Osteoblast (primary cell): ENCODE data around the gene TBX6. TPM values are rescaled to one million over a fixed set of nuclear protein-coding genes. Genes with fewer than 3 reads are reported as not detected.

Source experiments
- DNase-seq: peaks from one replicate; pipeline ENCODE4 v3.0.0; 2011; ENCODE audit warnings: low spot score, mixed read lengths; ENCODE audit not compliant: insufficient read length; ENCODE audit errors: missing footprints
- H2AFZ ChIP-seq: 2 replicates; pipeline ENCODE4 v1.6.0; 2011; ENCODE audit warnings: mild to moderate bottlenecking, low read length
- H3K27ac ChIP-seq: 2 replicates; pipeline ENCODE4 v1.5.1; 2011; ENCODE audit warnings: mild to moderate bottlenecking, low read depth, low read length, moderate library complexity
- H3K27me3 ChIP-seq: 2 replicates; pipeline ENCODE4 v1.6.0; 2012; ENCODE audit warnings: mild to moderate bottlenecking, control low read depth, inconsistent platforms, low read length, moderate library complexity; ENCODE audit not compliant: insufficient read depth
- H3K36me3 ChIP-seq: 2 replicates; pipeline ENCODE4 v1.5.1; 2011; ENCODE audit warnings: mild to moderate bottlenecking, low read length, control low read depth, moderate library complexity; ENCODE audit not compliant: insufficient read depth
- H3K4me1 ChIP-seq: 2 replicates; pipeline ENCODE4 v1.5.1; 2011; ENCODE audit warnings: mild to moderate bottlenecking, low read length, control low read depth, moderate library complexity; ENCODE audit not compliant: insufficient read depth
- H3K4me2 ChIP-seq: 2 replicates; pipeline ENCODE4 v1.6.0; 2011; ENCODE audit warnings: mild to moderate bottlenecking, low read length; ENCODE audit not compliant: insufficient read depth
- H3K4me3 ChIP-seq: fragments of 200-600 bp; sonication (generic); 3 replicates; pipeline ENCODE4 v1.5.1; 2012; ENCODE audit warnings: mild to moderate bottlenecking, low read length, inconsistent platforms; ENCODE audit not compliant: insufficient read depth
- H3K79me2 ChIP-seq: 2 replicates; pipeline ENCODE4 v1.6.0; 2012; ENCODE audit warnings: mild to moderate bottlenecking, low read length, control low read depth, inconsistent platforms; ENCODE audit not compliant: insufficient read depth
- H3K9me3 ChIP-seq: 2 replicates; pipeline ENCODE4 v1.5.1; 2011; ENCODE audit warnings: low read depth, low read length, control low read depth
- H4K20me1 ChIP-seq: 2 replicates; pipeline ENCODE4 v1.6.0; 2012; ENCODE audit warnings: mild to moderate bottlenecking, low read length, control low read depth; ENCODE audit not compliant: insufficient read depth
- CTCF ChIP-seq: IDR thresholded peaks from 2 replicates; pipeline ENCODE4 v1.5.1; 2011; ENCODE audit warnings: mild to moderate bottlenecking, low read depth, low read length, moderate library complexity; ENCODE audit errors: extremely low read depth
- total RNA-seq: library from RNA; depleted of rRNA; stranded (reverse); fragments of >200 nt; gene quantifications from 2 replicates; pipeline ENCODE4 v1.2.3, GENCODE V29; 2012

Gene TBX6
- total RNA-seq, 1 donor: 0.36 TPM

GRCh38 chr16:30088237-30088831 lies 3.4 kb downstream of the TBX6 start:
- no peaks in the 10 kb centered on the region for H3K9me3 ChIP-seq
- H4K20me1 ChIP-seq: no peaks in the 10 kb centered on the region
- peak; percentile 76 for DNase-seq
- H3K36me3 ChIP-seq: peaks cover 21% of the 10 kb centered on the region
- H3K27me3 ChIP-seq: no peaks in the 10 kb centered on the region
- no peak overlapping the region for H2AFZ ChIP-seq
- peaks cover 1% of the 10 kb centered on the region for H3K79me2 ChIP-seq
- H3K4me1 ChIP-seq: peaks cover 18% of the 10 kb centered on the region
- no peak overlapping the region for H3K27ac ChIP-seq
- H3K4me2 ChIP-seq: no peak overlapping the region
- TF ChIP-seq CTCF: no peak
- H3K4me3 ChIP-seq: no peak overlapping the region

DNA sequence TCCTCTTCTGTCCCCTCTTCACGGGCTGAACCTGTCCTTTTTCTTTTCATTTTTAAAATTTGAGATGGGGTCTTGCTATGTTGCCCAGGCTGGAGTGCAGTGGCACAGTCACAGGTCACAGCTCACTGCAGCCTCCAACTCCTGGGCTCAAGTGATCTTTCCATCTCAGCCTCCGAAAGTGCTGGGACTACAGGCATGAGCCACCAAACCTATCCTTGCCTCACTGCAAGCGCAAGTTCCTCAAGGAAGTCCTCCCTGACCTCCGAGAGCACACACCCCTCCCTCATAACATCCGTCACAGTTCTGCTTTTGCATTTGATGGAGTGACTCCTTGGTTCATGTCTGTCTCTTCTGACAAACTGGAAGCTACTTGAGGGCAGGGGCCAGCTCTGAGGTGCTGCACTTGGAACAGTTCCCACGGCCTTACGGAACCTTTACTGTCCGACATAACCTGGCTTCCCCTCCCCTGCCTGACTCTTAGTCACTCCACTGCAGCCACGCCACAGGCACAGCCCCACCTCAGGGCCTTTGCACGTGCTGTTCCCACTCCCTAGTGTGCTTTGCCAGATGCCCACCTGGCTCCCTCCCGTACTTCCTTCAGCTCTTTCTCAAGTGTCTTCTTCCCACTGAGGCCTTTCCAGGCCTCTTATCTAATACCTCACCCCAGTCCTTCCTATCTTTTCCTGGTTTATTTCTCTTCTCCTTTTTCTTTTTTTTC lies 4.4 kb downstream of the TBX6 start:
- peaks cover 31% of the 10 kb centered on the region for H3K36me3 ChIP-seq
- H3K9me3 ChIP-seq: no peaks in the 10 kb centered on the region
- H3K27me3 ChIP-seq: no peaks in the 10 kb centered on the region
- H3K4me1 ChIP-seq: peaks cover 12% of the 10 kb centered on the region
- H3K79me2 ChIP-seq: peaks cover 7% of the 10 kb centered on the region
- no peak overlapping the region for H2AFZ ChIP-seq
- no peak for TF ChIP-seq CTCF
- no peak overlapping the region for H3K4me3 ChIP-seq
- H4K20me1 ChIP-seq: no peaks in the 10 kb centered on the region
- DNase-seq: peak; percentile 36
- H3K27ac ChIP-seq: no peak overlapping the region
- no peak overlapping the region for H3K4me2 ChIP-seq

DNA sequence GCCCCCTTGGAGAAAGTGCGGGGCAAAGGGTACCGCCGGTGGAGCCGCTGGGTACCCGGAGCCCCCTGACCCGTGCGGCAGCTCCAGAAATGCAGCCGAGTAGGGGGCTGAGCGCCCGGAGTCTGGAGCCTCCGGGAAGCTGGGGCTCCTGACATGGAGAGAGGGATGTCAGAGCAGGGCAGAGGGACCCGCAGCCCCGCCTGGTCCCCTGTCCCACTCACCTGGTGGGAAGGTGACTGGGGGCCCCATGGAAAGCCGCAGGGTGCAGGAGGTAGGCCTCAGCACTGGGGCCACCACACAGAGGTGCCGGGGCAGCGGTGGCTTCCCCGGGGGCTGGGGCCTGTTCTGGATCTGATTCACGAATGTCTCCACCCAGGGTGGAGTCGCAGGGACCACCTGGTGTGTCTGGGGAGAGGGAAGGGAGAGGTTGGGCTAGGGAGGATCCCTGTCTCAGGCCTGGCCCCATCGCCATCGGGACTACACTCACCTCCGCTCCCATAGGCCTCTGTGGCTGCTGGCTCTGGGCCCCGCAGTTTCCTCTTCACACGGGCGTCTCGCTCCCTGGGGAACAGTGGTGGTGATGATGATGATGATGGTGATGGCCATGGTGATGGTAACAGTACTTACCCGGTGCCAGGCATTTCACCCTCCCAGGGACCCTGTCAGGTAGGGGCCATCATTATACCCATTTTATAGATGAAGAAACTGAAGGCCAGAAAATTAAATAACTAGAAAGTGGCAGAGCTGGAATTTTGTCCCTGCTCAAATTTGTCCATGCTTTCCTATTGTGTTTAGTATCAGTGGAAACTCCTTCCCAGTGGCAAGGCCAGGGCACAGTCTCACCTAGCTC lies 5.2 kb downstream of the TBX6 start:
- Histone ChIP-seq H3K4me1 (peaks cover 7% of the 10 kb centered on the region), H3K9me3 (no peaks in the 10 kb centered on the region), H4K20me1 (no peaks in the 10 kb centered on the region), H3K27me3 (no peaks in the 10 kb centered on the region), H3K36me3 (peaks cover 38% of the 10 kb centered on the region), H3K27ac (no peak overlapping the region), H3K79me2 (peaks cover 12% of the 10 kb centered on the region), H3K4me2 (no peak overlapping the region), H2AFZ (no peak overlapping the region), H3K4me3 (no peak overlapping the region)
- TF ChIP-seq CTCF: no peak
- DNase-seq: peak; percentile 66

DNA sequence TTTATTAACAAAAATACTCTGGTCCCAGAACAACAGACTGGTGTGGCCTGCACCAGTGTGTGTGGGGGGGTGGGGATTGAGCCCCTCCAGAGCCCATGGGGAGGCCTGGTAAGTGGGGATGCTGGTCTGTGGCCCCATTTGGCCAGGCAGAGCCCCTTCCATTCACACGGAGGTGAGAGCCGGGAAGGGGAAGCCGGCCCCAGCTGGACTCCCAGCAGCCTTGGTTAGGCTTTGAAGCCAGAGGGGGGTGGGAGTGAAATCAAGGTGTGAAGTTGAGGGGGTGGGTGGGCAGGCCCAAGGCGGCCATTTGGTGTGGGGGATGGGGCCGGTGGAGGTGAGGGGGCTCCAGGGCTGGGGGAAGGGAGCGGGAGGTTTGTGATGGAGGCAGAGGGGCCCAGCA lies 5.9 kb downstream of the TBX6 start:
- Histone ChIP-seq H3K27ac (no peak overlapping the region), H4K20me1 (no peaks in the 10 kb centered on the region), H2AFZ (no peak overlapping the region), H3K36me3 (peaks cover 45% of the 10 kb centered on the region), H3K9me3 (no peaks in the 10 kb centered on the region), H3K4me2 (no peak overlapping the region), H3K79me2 (peaks cover 17% of the 10 kb centered on the region), H3K4me3 (no peak overlapping the region), H3K4me1 (peaks cover 7% of the 10 kb centered on the region), H3K27me3 (no peaks in the 10 kb centered on the region)
- TF ChIP-seq CTCF: no peak
- DNase-seq: peak; percentile 26
